HG02798 (cell line): ENCODE measurements around the gene SPIN2A.
"Not testable (repeated sequence)": the region's sequence is repeated elsewhere in the genome, so short reads cannot be mapped to it uniquely, and the experiment has no call there.

Experiments used
- ATAC-seq: cut with Tn5 transposase; IDR thresholded peaks from one replicate; pipeline ENCODE4 v1.9.1; 2021; ENCODE audit warnings: mild to moderate bottlenecking; ENCODE audit not compliant: unreplicated experiment, poor library complexity

Gene SPIN2A

GRCh38 chrX:57137073-57137472 is at the start of gene SPIN2A:
Gene SPIN2A, minus strand, starts transcription at chrX:57137397. Its CDS starts 800 bp downstream, at chrX:57136597.
- ATAC-seq, result not testable (repeated sequence)

GRCh38 chrX:57178605-57179004 is 41.4 kb upstream of the SPIN2A start:
- ATAC-seq, result no peak

DNA sequence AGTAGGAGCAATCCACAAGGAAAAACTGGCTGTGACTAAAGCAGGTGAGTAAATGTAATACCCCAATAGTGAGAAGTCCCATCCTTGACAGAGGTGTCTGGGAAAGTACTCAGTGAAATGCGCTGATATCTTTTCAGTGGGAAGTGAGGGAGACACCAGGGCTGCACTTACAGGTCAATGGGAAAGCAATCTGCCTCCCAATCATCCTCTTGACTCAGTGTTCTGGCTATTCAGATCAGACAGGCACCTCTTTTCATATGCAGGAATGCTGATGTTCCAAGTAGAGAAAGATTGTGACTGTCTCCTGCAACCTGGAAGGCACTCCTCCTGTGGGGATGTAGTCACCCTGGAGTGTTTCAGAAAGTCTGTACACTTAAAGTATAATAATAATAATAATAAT is 39.9 kb upstream of the SPIN2A start:
- no peak for ATAC-seq

DNA sequence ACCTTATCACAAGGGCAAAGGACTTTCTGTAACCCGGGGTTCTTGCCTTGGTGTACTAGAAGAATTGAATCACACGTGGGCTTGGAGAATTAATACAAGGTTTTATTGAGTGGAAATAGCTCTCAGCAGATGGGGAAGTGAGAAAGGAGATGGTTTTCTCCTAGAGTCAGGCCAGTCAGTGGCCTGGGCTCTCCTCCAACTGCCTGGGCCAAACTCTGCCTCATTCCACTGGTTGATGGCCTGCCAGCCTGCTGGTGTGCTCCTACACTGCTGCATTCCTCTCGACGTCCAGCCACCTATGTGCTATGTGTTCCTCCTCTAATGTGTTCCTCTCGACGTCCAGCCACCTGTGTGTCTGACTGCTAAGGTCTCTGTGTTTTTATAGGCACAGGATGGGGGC is 35.3 kb upstream of the SPIN2A start:
- ATAC-seq, result no peak

GRCh38 chrX:57156397-57157049 is 19.3 kb upstream of the SPIN2A start:
- no peak for ATAC-seq

DNA sequence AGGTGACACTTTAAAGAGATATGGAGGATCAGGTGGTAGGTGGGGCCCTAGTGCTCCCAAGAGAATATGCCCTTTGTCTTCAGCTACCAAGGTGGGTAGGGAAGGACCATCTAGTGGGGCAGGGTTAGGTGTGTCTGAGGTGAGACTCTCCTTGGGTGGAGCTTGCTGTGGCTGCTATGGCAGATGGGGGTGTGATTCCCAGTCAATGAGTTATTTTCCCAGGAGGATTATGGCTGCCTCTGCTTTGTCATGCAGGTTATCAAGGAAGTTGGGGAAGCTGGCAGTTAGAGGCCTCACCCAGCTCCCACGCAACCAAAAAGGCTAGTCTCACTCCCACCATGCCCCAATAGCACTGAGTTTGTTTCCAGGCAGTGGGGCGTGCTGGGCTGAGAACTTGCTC is 18.0 kb upstream of the SPIN2A start:
- no peak for ATAC-seq

DNA sequence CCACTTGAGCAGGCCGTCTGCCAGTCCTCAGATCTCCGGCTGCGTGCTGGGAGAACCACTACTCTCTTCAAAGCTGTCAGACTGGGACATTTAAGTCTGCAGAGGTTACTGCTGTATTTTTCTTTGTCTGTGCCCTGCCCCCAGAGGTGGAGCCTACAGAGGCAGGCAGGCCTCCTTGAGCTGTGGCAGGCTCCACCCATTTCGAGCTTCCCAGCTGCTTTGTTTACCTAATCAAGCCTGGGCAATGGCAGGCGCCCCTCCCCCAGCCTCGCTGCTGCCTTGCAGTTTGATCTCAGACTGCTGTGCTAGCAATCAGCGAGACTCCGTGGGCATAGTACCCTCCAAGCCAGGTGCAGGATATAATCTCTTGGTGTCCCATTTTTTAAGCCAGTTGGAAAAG is 15.0 kb upstream of the SPIN2A start:
- ATAC-seq, result not testable (repeated sequence)

- no peak for ATAC-seq
Measured at GRCh38 chrX:57138674-57139073, 1.5 kb upstream of the SPIN2A start.

- ATAC-seq, result no peak
Measured at GRCh38 chrX:57137501-57137900, 304 bp upstream of the SPIN2A start.

DNA sequence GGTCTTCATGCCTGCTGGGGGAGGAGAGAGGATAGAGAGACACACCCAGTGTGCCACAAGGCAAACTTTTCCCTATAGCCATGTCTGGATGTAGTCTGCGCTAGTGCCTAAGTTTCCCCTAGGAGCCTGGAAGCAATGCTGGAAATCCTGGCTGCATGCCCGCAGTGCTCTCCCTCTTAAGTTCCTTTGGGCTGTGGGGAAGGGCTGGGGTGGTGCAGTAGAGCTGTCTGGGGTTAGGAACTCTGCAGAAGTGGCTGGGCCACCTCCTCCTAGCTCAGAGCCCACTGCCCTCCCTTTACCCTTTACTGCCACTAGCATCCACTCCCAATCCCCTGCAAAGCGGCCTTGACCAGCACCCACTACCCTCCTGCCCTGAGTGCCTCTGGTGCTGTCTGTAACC is 608 bp downstream of the SPIN2A start:
- ATAC-seq, result not testable (repeated sequence)

DNA sequence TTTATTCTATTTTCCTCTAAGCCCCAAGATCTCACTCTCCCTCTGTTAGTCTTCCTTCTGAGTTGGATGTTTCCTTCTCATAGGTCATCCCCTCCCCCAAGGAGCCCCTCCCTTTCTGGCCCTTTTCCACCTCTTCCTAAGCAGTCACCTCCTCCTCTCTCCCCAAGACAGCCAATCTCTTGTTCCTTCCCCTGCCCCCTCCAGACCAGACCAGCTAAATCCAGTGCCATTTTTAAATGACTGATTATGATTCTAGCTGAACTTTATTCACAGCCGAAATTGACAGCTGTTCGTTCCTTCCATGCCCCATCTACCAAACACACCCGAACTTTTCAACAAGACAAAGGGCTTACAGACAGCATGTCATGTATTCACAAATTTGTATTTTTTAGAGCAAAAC is 1.9 kb downstream of the SPIN2A start:
- ATAC-seq, result no peak

GRCh38 chrX:57134702-57135101 is 2.5 kb downstream of the SPIN2A start:
- no peak for ATAC-seq

- no peak for ATAC-seq
Measured at GRCh38 chrX:57133706-57134105, 3.5 kb downstream of the SPIN2A start.

DNA sequence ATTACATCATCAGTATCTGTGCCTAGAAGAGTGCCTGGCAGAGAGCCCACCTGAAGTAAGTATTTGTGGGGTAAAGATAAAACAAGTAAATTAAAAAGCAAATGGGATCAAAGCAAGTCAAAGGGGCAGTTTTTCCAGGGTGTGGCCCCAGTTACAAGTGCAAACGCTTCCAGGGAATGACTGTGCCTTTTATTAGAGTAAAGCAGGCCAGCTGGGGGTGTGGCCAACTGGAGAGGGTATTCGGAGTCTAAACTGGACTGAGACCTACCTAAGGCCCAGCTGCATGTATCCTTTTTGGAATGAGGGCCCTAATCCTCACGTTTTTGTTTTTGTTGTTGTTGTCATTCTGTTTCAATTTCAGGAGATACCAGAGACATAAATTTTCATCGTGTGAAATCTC is 3.9 kb downstream of the SPIN2A start:
- ATAC-seq, result not testable (repeated sequence)

- ATAC-seq, result no peak
Measured at GRCh38 chrX:57132046-57132445, 5.2 kb downstream of the SPIN2A start.

DNA sequence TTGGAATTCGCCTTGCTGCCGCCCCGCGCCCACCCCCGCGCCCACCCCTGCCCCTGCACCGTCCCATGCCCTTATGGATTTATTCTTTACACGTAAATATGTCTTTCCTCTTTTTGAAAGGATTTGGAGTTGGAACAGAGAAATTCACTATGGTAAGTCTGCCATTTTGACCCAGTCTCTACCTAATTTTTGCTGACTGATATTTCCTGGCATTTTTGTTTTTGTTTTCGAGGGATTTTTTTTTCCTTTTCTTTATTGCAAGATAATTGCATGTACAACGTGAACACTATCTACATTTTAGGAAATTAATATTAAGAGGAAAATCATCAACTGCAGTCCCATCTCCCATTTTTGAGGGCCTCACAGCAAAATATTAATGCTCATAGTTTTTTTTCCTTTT is 15.4 kb downstream of the SPIN2A start:
- no peak for ATAC-seq

DNA sequence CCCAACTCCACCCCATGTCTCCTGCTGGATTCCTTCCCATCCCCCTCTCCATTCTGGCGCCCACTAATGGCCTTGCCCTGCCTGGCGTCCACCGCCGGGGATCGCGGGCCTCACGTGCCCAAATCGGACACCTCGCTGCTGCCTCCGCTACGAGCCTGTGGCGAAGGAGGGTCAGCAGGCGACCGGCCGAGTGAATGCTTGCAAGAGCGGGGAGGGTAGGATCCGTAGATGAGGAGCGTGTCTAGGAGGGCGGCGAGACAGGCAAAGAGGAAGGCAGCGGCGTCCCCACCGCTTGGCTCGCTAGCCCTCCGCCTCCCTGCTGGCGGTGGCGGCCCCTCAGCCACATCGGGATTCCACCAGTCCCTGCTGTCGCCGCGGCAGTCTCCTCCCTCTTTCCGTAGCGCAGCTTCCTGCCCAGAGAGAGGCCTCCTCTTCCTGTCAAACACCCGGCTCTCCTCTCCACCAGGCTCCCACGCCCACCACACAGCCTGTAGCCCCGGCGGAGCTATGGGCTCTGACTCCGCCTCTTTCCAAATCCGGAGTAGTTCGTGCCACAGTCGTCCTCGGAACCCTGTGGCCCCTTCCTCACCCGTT is 15.9 kb downstream of the SPIN2A start, which contains the start of gene SPIN2B:
TSS of gene SPIN2B (minus strand) at position 387 of the 594 bp plus-strand sequence.
- peak; percentile 100 for ATAC-seq

GRCh38 chrX:57120619-57121161 is 16.5 kb downstream of the SPIN2A start:
- not testable (repeated sequence) for ATAC-seq

- ATAC-seq, result no peak
Measured at GRCh38 chrX:57119416-57119815, 17.8 kb downstream of the SPIN2A start.

DNA sequence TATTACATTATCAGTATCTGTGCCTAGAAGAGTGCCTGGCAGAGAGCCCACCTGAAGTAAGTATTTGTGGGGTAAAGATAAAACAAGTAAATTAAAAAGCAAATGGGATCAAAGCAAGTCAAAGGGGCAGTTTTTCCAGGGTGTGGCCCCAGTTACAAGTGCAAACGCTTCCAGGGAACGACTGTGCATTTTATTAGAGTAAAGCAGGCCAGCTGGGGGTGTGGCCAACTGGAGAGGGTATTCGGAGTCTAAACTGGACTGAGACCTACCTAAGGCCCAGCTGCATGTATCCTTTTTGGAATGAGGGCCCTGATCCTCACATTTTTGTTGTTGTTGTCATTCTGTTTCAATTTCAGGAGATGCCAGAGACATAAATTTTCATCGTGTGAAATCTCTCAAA is 19.6 kb downstream of the SPIN2A start:
- ATAC-seq, result not testable (repeated sequence)

- ATAC-seq, result no peak
Measured at GRCh38 chrX:57104921-57105398, 32.2 kb downstream of the SPIN2A start.

DNA sequence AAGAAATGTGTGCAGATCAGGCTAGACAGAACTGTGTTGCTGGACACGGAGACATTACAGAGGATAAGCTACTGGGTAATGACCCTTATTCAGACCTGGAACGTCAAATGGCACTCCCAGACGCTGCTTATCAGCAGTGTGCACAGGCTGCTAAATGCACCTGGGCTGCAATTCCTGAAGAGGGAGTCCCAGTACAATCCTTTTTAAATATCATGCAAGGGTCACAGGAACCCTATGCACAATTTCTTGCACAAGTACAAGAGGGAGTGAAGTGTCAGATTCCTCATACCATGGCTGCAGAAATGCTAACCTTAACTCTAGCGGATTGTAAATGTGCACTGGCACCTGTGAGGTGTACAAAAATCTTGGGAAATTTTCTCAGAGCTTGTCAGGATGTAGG is 32.8 kb downstream of the SPIN2A start:
- no peak for ATAC-seq
